NCI-H1930 (cell line): Measurements from ENCODE around the gene RFX1.
"Not testable (repeated sequence)": the region's sequence is repeated elsewhere in the genome, so short reads cannot be mapped to it uniquely, and the experiment has no call there.

Experiments used
- DNase-seq, 2 experiments: peaks; one replicate each; lab custom pipeline; 2025; lab: John Stamatoyannopoulos, UW

RFX1 gene

GRCh38 chr19:13935765-13936510 lies 70.2 kb downstream of the RFX1 start:
- DNase-seq, result no peak

GRCh38 chr19:13934785-13935109 lies 71.4 kb downstream of the RFX1 start:
- no peak for DNase-seq

- no peak for DNase-seq
Observed at GRCh38 chr19:13932911-13933393, 73.2 kb downstream of the RFX1 start.

- no peak for DNase-seq
Observed at GRCh38 chr19:13932149-13932637, 73.9 kb downstream of the RFX1 start.

- DNase-seq, result no peak
Observed at GRCh38 chr19:13931391-13932148, 74.5 kb downstream of the RFX1 start.

- DNase-seq, result no peak
Observed at GRCh38 chr19:13930402-13930801, 75.7 kb downstream of the RFX1 start.

GRCh38 chr19:13929956-13930355 lies 76.2 kb downstream of the RFX1 start:
- no peak for DNase-seq

GRCh38 chr19:13929340-13929739 lies 76.8 kb downstream of the RFX1 start:
- no peak for DNase-seq

GRCh38 chr19:13926715-13927114 lies 79.4 kb downstream of the RFX1 start:
- DNase-seq, result no peak

- DNase-seq, result no peak
Observed at GRCh38 chr19:13926010-13926409, 80.1 kb downstream of the RFX1 start.

GRCh38 chr19:13923194-13923987 lies 82.7 kb downstream of the RFX1 start:
- DNase-seq, result no peak

- not testable (repeated sequence) for DNase-seq
Observed at GRCh38 chr19:13922118-13922517, 84.0 kb downstream of the RFX1 start.

GRCh38 chr19:13920940-13921747 lies 85.0 kb downstream of the RFX1 start:
- DNase-seq, result no peak

- no peak for DNase-seq
Observed at GRCh38 chr19:13920524-13920923, 85.6 kb downstream of the RFX1 start.

- no peak for DNase-seq
Observed at GRCh38 chr19:13918726-13919411, 87.3 kb downstream of the RFX1 start.

- no peak for DNase-seq
Observed at GRCh38 chr19:13917888-13918406, 88.2 kb downstream of the RFX1 start.

GRCh38 chr19:13914777-13915176 lies 91.3 kb downstream of the RFX1 start:
- DNase-seq, result no peak

- no peak for DNase-seq
Observed at GRCh38 chr19:13913352-13913751, 92.8 kb downstream of the RFX1 start.
